ENCODE measurements around the gene MRPS2.

- no peak for TF ChIP-seq CTCF (conservative IDR thresholded peaks at IDR 0.05)
- TF ChIP-seq EZH2 (IDR thresholded peaks at IDR 0.05; ENCODE audit: low read depth): no peak
These were observed 10.2 kb upstream of the MRPS2 start for GRCh38 chr9:135490166-135490870.
